Liver (tissue), 9 donors: Measurements from ENCODE around the gene CFAP61. TPM values are rescaled to one million over a fixed set of nuclear protein-coding genes. Genes with fewer than 3 reads are reported as not detected.

Experiments
- DNase-seq: peaks from one replicate; pipeline ENCODE4 v3.0.0-alpha.2; 2017; ENCODE audit warnings: low spot score
- H3K27ac ChIP-seq, 2 donors: one replicate each; pipeline ENCODE4 v1.7.0; 2013; ENCODE audit warnings: inconsistent platforms in 2 of 2, low read length in 2 of 2, control low read depth in 1 of 2, low read depth in 1 of 2, mild to moderate bottlenecking in 1 of 2
- H3K27me3 ChIP-seq, 4 donors: one replicate each; pipeline versions ENCODE4 v1.6.1 to v1.7.0; 2013; ENCODE audit warnings: low read length in 3 of 4, inconsistent platforms in 1 of 4, mild to moderate bottlenecking in 1 of 4, moderate library complexity in 1 of 4; ENCODE audit not compliant: control insufficient read depth in 4 of 4, insufficient read depth in 4 of 4
- H3K36me3 ChIP-seq, 4 donors: one replicate each; pipeline versions ENCODE4 v1.6.1 to v1.7.0; 2013; ENCODE audit warnings: low read length in 3 of 4, mild to moderate bottlenecking in 3 of 4, low read depth in 1 of 4, moderate library complexity in 1 of 4; ENCODE audit not compliant: control insufficient read depth in 4 of 4, insufficient read depth in 3 of 4
- H3K4me1 ChIP-seq, 4 donors: one replicate each; pipeline versions ENCODE4 v1.6.1 to v1.7.0; 2013; ENCODE audit warnings: low read length in 3 of 4, mild to moderate bottlenecking in 3 of 4, moderate library complexity in 1 of 4; ENCODE audit not compliant: control insufficient read depth in 4 of 4, insufficient read depth in 4 of 4
- H3K4me3 ChIP-seq, 3 donors: one replicate each; pipeline versions ENCODE4 v1.6.1 to v1.7.0; 2013; ENCODE audit warnings: low read length in 3 of 3, control low read depth in 1 of 3, low read depth in 1 of 3, mild to moderate bottlenecking in 1 of 3
- H3K9ac ChIP-seq, 2 donors: one replicate each; pipeline ENCODE4 v1.7.0; 2013; ENCODE audit warnings: low read length in 2 of 2, mild to moderate bottlenecking in 2 of 2, moderate library complexity in 2 of 2, control low read depth in 1 of 2, low read depth in 1 of 2
- H3K9me3 ChIP-seq, 4 donors: one replicate each; pipeline versions ENCODE4 v1.6.1 to v1.7.0; 2013; ENCODE audit warnings: low read length in 3 of 4; ENCODE audit not compliant: control insufficient read depth in 4 of 4
- ATF3 ChIP-seq: IDR thresholded peaks from 2 replicates; pipeline ENCODE4 v1.6.1; 2016; ENCODE audit warnings: antibody characterized with exemption
- CTCF ChIP-seq: fragments of 150-350 bp; IDR thresholded peaks from 2 replicates; pipeline ENCODE4 v1.5.1; 2017; ENCODE audit warnings: improper control_type of control experiment, low read depth, low read length; ENCODE audit not compliant: missing input control
- EGR1 ChIP-seq, 2 donors: IDR thresholded peaks; 2 replicates each; pipeline ENCODE4 v1.6.1; 2016 to 2018; ENCODE audit warnings: antibody characterized with exemption in 2 of 2, low read depth in 2 of 2
- FOXA1 ChIP-seq: IDR thresholded peaks from 2 replicates; pipeline ENCODE4 v1.6.1; 2016; ENCODE audit warnings: antibody characterized with exemption
- FOXA2 ChIP-seq: IDR thresholded peaks from 2 replicates; pipeline ENCODE4 v1.6.1; 2016; ENCODE audit warnings: antibody characterized with exemption
- GABPA ChIP-seq, 2 donors: IDR thresholded peaks in 1 of 2; conservative IDR thresholded peaks in 1 of 2; 2 replicates each; pipeline ENCODE4 v1.6.1; 2016; ENCODE audit warnings: antibody characterized with exemption in 2 of 2, mild to moderate bottlenecking in 1 of 2, moderate library complexity in 1 of 2
- HNF4A ChIP-seq, 2 donors: conservative IDR thresholded peaks; 2 replicates each; pipeline ENCODE4 v1.6.1; 2016; ENCODE audit warnings: antibody characterized with exemption in 2 of 2, mild to moderate bottlenecking in 2 of 2
- HNF4G ChIP-seq: IDR thresholded peaks from 2 replicates; pipeline ENCODE4 v1.6.1; 2016; ENCODE audit warnings: antibody characterized with exemption
- JUND ChIP-seq, 2 donors: IDR thresholded peaks; 2 replicates each; pipeline ENCODE4 v1.6.1; 2016; ENCODE audit warnings: antibody characterized with exemption in 2 of 2
- MAX ChIP-seq: IDR thresholded peaks from 2 replicates; pipeline ENCODE4 v1.6.1; 2016; ENCODE audit warnings: antibody characterized with exemption
- NR2F2 ChIP-seq: IDR thresholded peaks from 2 replicates; pipeline ENCODE4 v1.6.1; 2016; ENCODE audit warnings: antibody characterized with exemption
- RAD21 ChIP-seq, 2 donors: IDR thresholded peaks; 2 replicates each; pipeline ENCODE4 v1.6.1; 2016; ENCODE audit warnings: antibody characterized with exemption in 2 of 2, mild to moderate bottlenecking in 2 of 2
- REST ChIP-seq: IDR thresholded peaks from 2 replicates; pipeline ENCODE4 v1.6.1; 2016; ENCODE audit warnings: antibody characterized with exemption, mild to moderate bottlenecking
- RXRA ChIP-seq, 2 donors: IDR thresholded peaks; 2 replicates each; pipeline ENCODE4 v1.6.1; 2017 to 2018; ENCODE audit warnings: antibody characterized with exemption in 2 of 2, mild to moderate bottlenecking in 1 of 2
- SP1 ChIP-seq: IDR thresholded peaks from 2 replicates; pipeline ENCODE4 v1.6.1; 2018; ENCODE audit warnings: antibody characterized with exemption, mild to moderate bottlenecking
- TAF1 ChIP-seq: conservative IDR thresholded peaks from 2 replicates; pipeline ENCODE4 v1.6.1; 2016; ENCODE audit warnings: antibody characterized with exemption, mild to moderate bottlenecking
- YY1 ChIP-seq: IDR thresholded peaks from 2 replicates; pipeline ENCODE4 v1.6.1; 2016; ENCODE audit warnings: antibody characterized with exemption, mild to moderate bottlenecking
- ZBTB33 ChIP-seq: IDR thresholded peaks from 2 replicates; pipeline ENCODE4 v1.6.1; 2016; ENCODE audit warnings: antibody characterized with exemption
- WGBS: extraction: QIAGEN DNeasy Blood & Tissue Kit; methylation state at CpG from one replicate; pipeline ENCODE4 v1.1.7; 2013; 5-methylcytosine and 5-hydroxymethylcytosine counted together
- polyA plus RNA-seq, 2 donors: library from polyadenylated mRNA; stranded (reverse) in 1 of 2; unstranded in 1 of 2; fragments of 200-250 nt in 1 of 2; fragments of >200 nt in 1 of 2; fragmentation: Nextera tagmentation in 1 of 2; extraction: Ambion mirVana in 1 of 2; gene quantifications; one replicate each; pipeline versions ENCODE4 v1.2.1 to v1.2.3, GENCODE V29; 2013 to 2015
- total RNA-seq, 2 donors: library from RNA; depleted of rRNA; stranded (reverse); fragments of >200 nt; gene quantifications; one replicate each; pipeline ENCODE4 v1.2.3, GENCODE V29; 2014
- donor health status: healthy.
- donor health status: healthy.
- donor health status: healthy.
- donor health status: healthy.
- donor health status: healthy.

CFAP61 gene
- under 1 TPM in 1 of 2 donors, not detected in 1; 0.05 TPM for total RNA-seq
- not detected for polyA plus RNA-seq

- Histone ChIP-seq H3K27me3 (no peaks in the 10 kb centered on the region), H3K4me3 (peak within 1 kb of the TSS; percentile 84 to 98 (median 91)), H3K27ac (peak within 1 kb of the TSS; percentile 89 to 90), H3K9me3 (no peaks in the 10 kb centered on the region), H3K9ac (peak within 1 kb of the TSS; percentile 67 to 92), H3K36me3 (peaks cover 0 to 28% (median 25%) of the 10 kb centered on the region in 4 donors), H3K4me1 (peaks cover 2 to 11% (median 7%) of the 10 kb centered on the region in 4 donors)
- peak; percentile 95 for DNase-seq
- under 1% methylated on average over 67 of the region's 67 CpGs for WGBS
- TF ChIP-seq EGR1 (IDR thresholded peaks at IDR 0.05; ENCODE audit: low read depth in 2 of 2) = peak; percentile 61 to 82
- peak; percentile 87 for TF ChIP-seq YY1
- no peak for TF ChIP-seq FOXA2
- no peak for TF ChIP-seq HNF4G
- peak; percentile 6 for TF ChIP-seq ZBTB33
- no peak for TF ChIP-seq REST
- TF ChIP-seq GABPA (IDR thresholded peaks at IDR 0.05 in 1 of 2, conservative IDR thresholded peaks at IDR 0.05 in 1 of 2) = peak; percentile 92 to 98
- TF ChIP-seq HNF4A (conservative IDR thresholded peaks at IDR 0.05) = peak; percentile 34 to 57
- TF ChIP-seq RXRA (IDR thresholded peaks at IDR 0.05) = peak in 1 of 2 donors; percentile 5
- TF ChIP-seq TAF1 = peak; percentile 70
- no peak for TF ChIP-seq FOXA1
- TF ChIP-seq SP1 = peak; percentile 41
- TF ChIP-seq RAD21 (IDR thresholded peaks at IDR 0.05) = peak; percentile 2 to 37
- TF ChIP-seq MAX = peak; percentile 94
- peak; percentile 86 for TF ChIP-seq NR2F2
- peak; percentile 6 for TF ChIP-seq CTCF
- no peak for TF ChIP-seq JUND (IDR thresholded peaks at IDR 0.05)
- no peak for TF ChIP-seq ATF3
Observed at GRCh38 chr20:20052074-20052970, at the start of gene CFAP61, which contains the start of gene CRNKL1. Gene CFAP61, plus strand, starts transcription at chr20:20052532. Its CDS starts 4,122 bp downstream, at chr20:20056654. Gene CRNKL1, minus strand, starts transcription at chr20:20052466. Its CDS starts 124 bp downstream, at chr20:20052342.
